ENCODE measurements around the gene SMG5. TPM values are rescaled to one million over a fixed set of nuclear protein-coding genes. Genes with fewer than 3 reads are reported as not detected.

The SMG5 gene
- total RNA-seq, 1 experiment from 2014 or later: 117 TPM

- intact Hi-C loops (cut with micrococcal nuclease; ENCODE audit: unreplicated experiment) (no loop called here), in situ Hi-C loops (cut with HindIII; ENCODE audit: low pct_unique_long_range_greater_than_20kb, low sequenced_read_pairs) (no loop called here)
- TF ChIP-seq SIN3A (IDR thresholded peaks at IDR 0.05; ENCODE audit: borderline replicate concordance, insufficient read depth, low read depth, low read length): no peak
- TF ChIP-seq, protein P1, sequence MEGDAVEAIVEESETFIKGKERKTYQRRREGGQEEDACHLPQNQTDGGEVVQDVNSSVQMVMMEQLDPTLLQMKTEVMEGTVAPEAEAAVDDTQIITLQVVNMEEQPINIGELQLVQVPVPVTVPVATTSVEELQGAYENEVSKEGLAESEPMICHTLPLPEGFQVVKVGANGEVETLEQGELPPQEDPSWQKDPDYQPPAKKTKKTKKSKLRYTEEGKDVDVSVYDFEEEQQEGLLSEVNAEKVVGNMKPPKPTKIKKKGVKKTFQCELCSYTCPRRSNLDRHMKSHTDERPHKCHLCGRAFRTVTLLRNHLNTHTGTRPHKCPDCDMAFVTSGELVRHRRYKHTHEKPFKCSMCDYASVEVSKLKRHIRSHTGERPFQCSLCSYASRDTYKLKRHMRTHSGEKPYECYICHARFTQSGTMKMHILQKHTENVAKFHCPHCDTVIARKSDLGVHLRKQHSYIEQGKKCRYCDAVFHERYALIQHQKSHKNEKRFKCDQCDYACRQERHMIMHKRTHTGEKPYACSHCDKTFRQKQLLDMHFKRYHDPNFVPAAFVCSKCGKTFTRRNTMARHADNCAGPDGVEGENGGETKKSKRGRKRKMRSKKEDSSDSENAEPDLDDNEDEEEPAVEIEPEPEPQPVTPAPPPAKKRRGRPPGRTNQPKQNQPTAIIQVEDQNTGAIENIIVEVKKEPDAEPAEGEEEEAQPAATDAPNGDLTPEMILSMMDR (IDR thresholded peaks at IDR 0.05): no peak
- no peak for TF ChIP-seq TCF7L2 (IDR thresholded peaks at IDR 0.05; ENCODE audit: low read depth, low read length)
- no peak for TF ChIP-seq REST (IDR thresholded peaks at IDR 0.05; ENCODE audit: insufficient read depth in 1 of 2, low read depth in 2 of 2, low read length in 1 of 2)
- no peak for TF ChIP-seq POLR2AphosphoS5 (IDR thresholded peaks at IDR 0.05; ENCODE audit: low read depth, low read length)
- BruUV-seq (replicated peaks): no TSS peak
- ATAC-seq: no peak
- Histone ChIP-seq H3K27ac (ENCODE audit: low read length) (no peak overlapping the region), H3K9me3 (ENCODE audit: control insufficient read depth, insufficient read depth, low read depth, low read length) (no peaks in the 10 kb centered on the region), H3K27me3 (ENCODE audit: control insufficient read depth, insufficient read depth, low read length) (no peaks in the 10 kb centered on the region), H3K36me3 (ENCODE audit: control insufficient read depth, insufficient read depth, low read length) (peaks cover 7% of the 10 kb centered on the region), H3K4me3 (ENCODE audit: low read depth in 2 of 2, low read length in 2 of 2) (no peak overlapping the region), H3K4me1 (ENCODE audit: control insufficient read depth, insufficient read depth, low read length) (no peaks in the 10 kb centered on the region)
- DNase-seq (ENCODE audit: low read depth, low spot score): no peak
- CTCF ChIA-PET: interaction anchor here (0.6 kb wide), 1 partner anchor 31 kb away, joined by 10 read pairs; no protein-coding TSS in a partner anchor
- POLR2A ChIA-PET: no interaction called here
Measured at GRCh38 chr1:156204686-156205085, 77.9 kb downstream of the SMG5 start.

- Histone ChIP-seq H3K27me3 (ENCODE audit: control insufficient read depth, insufficient read depth, low read length) (no peaks in the 10 kb centered on the region), H3K4me3 (ENCODE audit: low read depth in 2 of 2, low read length in 2 of 2) (no peak overlapping the region), H3K4me1 (ENCODE audit: control insufficient read depth, insufficient read depth, low read length) (no peaks in the 10 kb centered on the region), H3K9me3 (ENCODE audit: control insufficient read depth, insufficient read depth, low read depth, low read length) (no peaks in the 10 kb centered on the region), H3K27ac (ENCODE audit: low read length) (no peak overlapping the region), H3K36me3 (ENCODE audit: control insufficient read depth, insufficient read depth, low read length) (peaks cover 4% of the 10 kb centered on the region)
- in situ Hi-C loops (cut with HindIII; ENCODE audit: low pct_unique_long_range_greater_than_20kb, low sequenced_read_pairs) (no loop called here), intact Hi-C loops (cut with micrococcal nuclease; ENCODE audit: unreplicated experiment) (no loop called here)
- ChIA-PET CTCF (no interaction called here), POLR2A (no interaction called here)
- no peak for TF ChIP-seq TCF7L2 (IDR thresholded peaks at IDR 0.05; ENCODE audit: low read depth, low read length)
- TF ChIP-seq, protein P1 (IDR thresholded peaks at IDR 0.05): no peak
- no peak for TF ChIP-seq POLR2AphosphoS5 (IDR thresholded peaks at IDR 0.05; ENCODE audit: low read depth, low read length)
- TF ChIP-seq SIN3A (IDR thresholded peaks at IDR 0.05; ENCODE audit: borderline replicate concordance, insufficient read depth, low read depth, low read length): no peak
- TF ChIP-seq REST (IDR thresholded peaks at IDR 0.05; ENCODE audit: insufficient read depth in 1 of 2, low read depth in 2 of 2, low read length in 1 of 2): no peak
- no peak for DNase-seq (ENCODE audit: low read depth, low spot score)
- no peak for ATAC-seq
- BruUV-seq (replicated peaks): no TSS peak
Measured at GRCh38 chr1:156203331-156203730, 79.3 kb downstream of the SMG5 start.
